Astrocyte (in vitro differentiated cells and primary cell): ENCODE results near the gene ESRP2. TPM values are rescaled to one million over a fixed set of nuclear protein-coding genes. Genes with fewer than 3 reads are reported as not detected.

ENCODE experiments used
- DNase-seq: peaks from one replicate; pipeline ENCODE4 v3.0.0-alpha.2; 2010; ENCODE audit warnings: low read depth
- FAIRE-seq: peaks from 2 replicates; lab custom pipeline; 2011; peaks lifted over from hg19 to GRCh38; lab: Jason Lieb, UNC
- H2AFZ ChIP-seq: 2 replicates; pipeline ENCODE4 v1.6.0; 2012; ENCODE audit warnings: low read depth, low read length, inconsistent platforms
- H3K27ac ChIP-seq: 2 replicates; pipeline ENCODE4 v1.5.1; 2011; ENCODE audit warnings: low read depth, low read length, inconsistent platforms
- H3K27me3 ChIP-seq: 2 replicates; pipeline ENCODE4 v1.6.0; 2011; ENCODE audit warnings: low read length, inconsistent platforms; ENCODE audit not compliant: insufficient read depth
- H3K36me3 ChIP-seq: 2 replicates; pipeline ENCODE4 v1.5.1; 2011; ENCODE audit warnings: low read length, inconsistent platforms; ENCODE audit not compliant: insufficient read depth
- H3K4me1 ChIP-seq: 2 replicates; pipeline ENCODE4 v1.5.1; 2011; ENCODE audit warnings: low read length, inconsistent platforms; ENCODE audit not compliant: insufficient read depth
- H3K4me2 ChIP-seq: 2 replicates; pipeline ENCODE4 v1.6.0; 2012; ENCODE audit warnings: low read length, inconsistent platforms
- H3K4me3 ChIP-seq: 2 replicates; pipeline ENCODE4 v1.5.1; 2011; ENCODE audit warnings: low read depth, mild to moderate bottlenecking, low read length, inconsistent platforms; ENCODE audit not compliant: insufficient read depth
- H3K79me2 ChIP-seq: 2 replicates; pipeline ENCODE4 v1.6.0; 2012; ENCODE audit warnings: mild to moderate bottlenecking, low read length, inconsistent platforms; ENCODE audit not compliant: insufficient read depth
- H3K9ac ChIP-seq: 2 replicates; pipeline ENCODE4 v1.6.0; 2012; ENCODE audit warnings: mild to moderate bottlenecking, low read length, inconsistent platforms
- H3K9me3 ChIP-seq: 2 replicates; pipeline ENCODE4 v1.5.1; 2012; ENCODE audit warnings: low read depth, mild to moderate bottlenecking, low read length, inconsistent platforms; ENCODE audit not compliant: insufficient read depth
- H4K20me1 ChIP-seq: 2 replicates; pipeline ENCODE4 v1.6.0; 2012; ENCODE audit warnings: low read length, inconsistent platforms; ENCODE audit not compliant: insufficient read depth
- H3K27ac Mint-ChIP-seq: one replicate; pipeline ENCODE4 v1.8.0; 2021; ENCODE audit warnings: mild to moderate bottlenecking, mixed read lengths; ENCODE audit not compliant: unreplicated experiment
- H3K27me3 Mint-ChIP-seq: one replicate; pipeline ENCODE4 v1.8.0; 2021; ENCODE audit warnings: low read depth, mixed read lengths; ENCODE audit not compliant: unreplicated experiment
- H3K36me3 Mint-ChIP-seq: one replicate; pipeline ENCODE4 v1.8.0; 2021; ENCODE audit warnings: low read depth, mixed read lengths; ENCODE audit not compliant: unreplicated experiment
- H3K4me1 Mint-ChIP-seq: one replicate; pipeline ENCODE4 v1.8.0; 2021; ENCODE audit warnings: low read depth, mixed read lengths; ENCODE audit not compliant: unreplicated experiment
- H3K4me3 Mint-ChIP-seq: one replicate; pipeline ENCODE4 v1.8.0; 2021; ENCODE audit warnings: mild to moderate bottlenecking, moderate library complexity, mixed read lengths; ENCODE audit not compliant: unreplicated experiment
- H3K9me3 Mint-ChIP-seq: one replicate; pipeline ENCODE4 v1.8.0; 2021; ENCODE audit warnings: mild to moderate bottlenecking, mixed read lengths; ENCODE audit not compliant: unreplicated experiment
- EZH2 ChIP-seq: IDR thresholded peaks from 2 replicates; pipeline ENCODE4 v1.6.1; 2012; ENCODE audit warnings: mild to moderate bottlenecking, low read length, inconsistent platforms; ENCODE audit not compliant: insufficient read depth
- total RNA-seq: library from RNA; stranded (reverse); gene quantifications from 2 replicates; pipeline ENCODE4 v1.2.1, GENCODE V29; 2021
- TF ChIP-seq, protein P1 (sequence below): IDR thresholded peaks from 2 replicates; pipeline ENCODE4 v1.5.1; 2011; ENCODE audit warnings: low read depth, mild to moderate bottlenecking, inconsistent platforms, low read length, moderate library complexity; ENCODE audit not compliant: insufficient read depth

Gene ESRP2
- total RNA-seq, 1 donor from 2014 or later, result 5.1 TPM

DNA sequence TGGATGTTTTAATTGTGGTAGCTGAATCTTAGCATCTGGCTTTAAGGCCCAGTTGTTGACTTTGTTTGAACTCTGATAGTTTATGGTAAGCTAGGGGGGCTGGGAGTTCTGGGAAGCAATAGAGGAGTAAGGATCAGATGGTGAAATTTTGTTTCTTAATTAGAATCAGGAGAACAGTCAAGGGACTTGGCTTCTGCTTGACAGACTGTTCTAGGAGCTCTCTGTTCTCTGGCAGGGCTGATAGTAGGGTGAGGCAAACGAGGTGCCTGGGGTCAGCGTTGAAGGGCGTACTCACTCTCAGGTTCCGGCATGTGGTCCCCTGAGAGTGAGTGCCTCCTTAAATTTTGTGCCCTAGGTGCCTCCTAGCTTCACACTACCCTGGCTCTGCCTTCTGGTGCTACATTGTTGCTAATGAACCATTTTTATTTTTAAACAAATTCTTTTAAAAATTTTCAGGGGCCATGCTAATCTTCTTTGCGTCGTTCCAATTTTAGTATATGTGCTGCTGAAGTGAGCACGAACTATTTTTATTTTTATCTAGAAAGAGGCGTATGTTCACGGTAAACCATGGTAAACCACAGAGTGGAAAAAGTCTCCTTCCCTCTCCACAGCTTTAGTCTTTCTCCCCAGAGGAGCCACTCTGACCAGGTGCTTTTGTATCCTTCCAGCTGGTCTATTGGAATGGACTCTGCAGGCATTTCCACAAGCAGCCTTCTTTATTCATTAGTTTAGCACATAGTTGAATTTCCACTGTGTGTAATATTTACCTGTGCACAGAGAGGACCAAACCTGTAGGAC lies 48.1 kb upstream of the ESRP2 start:
- TF ChIP-seq, protein P1, sequence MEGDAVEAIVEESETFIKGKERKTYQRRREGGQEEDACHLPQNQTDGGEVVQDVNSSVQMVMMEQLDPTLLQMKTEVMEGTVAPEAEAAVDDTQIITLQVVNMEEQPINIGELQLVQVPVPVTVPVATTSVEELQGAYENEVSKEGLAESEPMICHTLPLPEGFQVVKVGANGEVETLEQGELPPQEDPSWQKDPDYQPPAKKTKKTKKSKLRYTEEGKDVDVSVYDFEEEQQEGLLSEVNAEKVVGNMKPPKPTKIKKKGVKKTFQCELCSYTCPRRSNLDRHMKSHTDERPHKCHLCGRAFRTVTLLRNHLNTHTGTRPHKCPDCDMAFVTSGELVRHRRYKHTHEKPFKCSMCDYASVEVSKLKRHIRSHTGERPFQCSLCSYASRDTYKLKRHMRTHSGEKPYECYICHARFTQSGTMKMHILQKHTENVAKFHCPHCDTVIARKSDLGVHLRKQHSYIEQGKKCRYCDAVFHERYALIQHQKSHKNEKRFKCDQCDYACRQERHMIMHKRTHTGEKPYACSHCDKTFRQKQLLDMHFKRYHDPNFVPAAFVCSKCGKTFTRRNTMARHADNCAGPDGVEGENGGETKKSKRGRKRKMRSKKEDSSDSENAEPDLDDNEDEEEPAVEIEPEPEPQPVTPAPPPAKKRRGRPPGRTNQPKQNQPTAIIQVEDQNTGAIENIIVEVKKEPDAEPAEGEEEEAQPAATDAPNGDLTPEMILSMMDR, result no peak
- TF ChIP-seq EZH2, result no peak
- H3K27ac Mint-ChIP-seq, result no peak overlapping the region

DNA sequence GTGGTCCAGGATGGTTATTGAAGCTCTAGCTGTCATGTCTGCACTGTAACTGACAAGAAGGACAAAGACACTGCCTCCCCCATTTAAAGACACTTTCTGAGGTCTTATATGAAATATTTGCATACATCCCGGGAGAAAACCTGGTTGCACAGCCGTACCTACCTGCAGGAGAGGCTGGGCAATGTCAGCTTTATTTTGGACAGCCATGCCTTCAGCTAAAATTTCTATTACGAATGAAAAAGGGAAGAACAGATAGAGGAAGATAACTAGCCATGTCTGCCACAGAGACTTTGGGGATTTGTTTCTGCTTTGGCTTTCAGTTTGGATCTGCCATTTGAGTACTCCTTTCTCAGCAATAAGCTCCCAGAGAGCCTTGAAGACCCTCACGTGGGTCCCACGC lies 47.4 kb upstream of the ESRP2 start:
- H4K20me1 ChIP-seq, result peaks cover 77% of the 10 kb centered on the region
- TF ChIP-seq EZH2, result no peak
- TF ChIP-seq, protein P1, result no peak
- Mint-ChIP-seq H3K27ac (no peak overlapping the region), H3K36me3 (peaks cover 29% of the 10 kb centered on the region), H3K4me1 (peaks cover 11% of the 10 kb centered on the region), H3K9me3 (no peaks in the 10 kb centered on the region), H3K27me3 (no peaks in the 10 kb centered on the region), H3K4me3 (no peak overlapping the region)
- H3K4me1 ChIP-seq, result peaks cover 9% of the 10 kb centered on the region
- no peak for DNase-seq
- peaks cover 74% of the 10 kb centered on the region for H3K79me2 ChIP-seq
- no peak for FAIRE-seq
- H3K27ac ChIP-seq, result no peak overlapping the region
- no peak overlapping the region for H3K4me2 ChIP-seq
- H3K9me3 ChIP-seq, result no peaks in the 10 kb centered on the region
- H3K36me3 ChIP-seq, result peaks cover 24% of the 10 kb centered on the region
- no peak overlapping the region for H3K4me3 ChIP-seq
- no peaks in the 10 kb centered on the region for H3K27me3 ChIP-seq
- H3K9ac ChIP-seq, result no peak overlapping the region
- no peak overlapping the region for H2AFZ ChIP-seq

More for the DNA sequence above, 48.1 kb upstream of the ESRP2 start:
- peaks cover 78% of the 10 kb centered on the region for H4K20me1 ChIP-seq
- no peaks in the 10 kb centered on the region for H3K27me3 ChIP-seq
- no peaks in the 10 kb centered on the region for H3K9me3 ChIP-seq
- H3K79me2 ChIP-seq, result peaks cover 76% of the 10 kb centered on the region
- no peak overlapping the region for H3K4me2 ChIP-seq
- H3K36me3 Mint-ChIP-seq, result peaks cover 29% of the 10 kb centered on the region
- no peak overlapping the region for H3K27ac ChIP-seq
- no peaks in the 10 kb centered on the region for H3K9me3 Mint-ChIP-seq
- no peak for FAIRE-seq
- H3K4me3 Mint-ChIP-seq, result no peak overlapping the region
- peaks cover 24% of the 10 kb centered on the region for H3K36me3 ChIP-seq
- H3K4me1 Mint-ChIP-seq, result peaks cover 11% of the 10 kb centered on the region
- no peaks in the 10 kb centered on the region for H3K27me3 Mint-ChIP-seq
- no peak for DNase-seq
- H2AFZ ChIP-seq, result no peak overlapping the region
- H3K9ac ChIP-seq, result no peak overlapping the region
- H3K4me3 ChIP-seq, result no peak overlapping the region
- peaks cover 9% of the 10 kb centered on the region for H3K4me1 ChIP-seq

DNA sequence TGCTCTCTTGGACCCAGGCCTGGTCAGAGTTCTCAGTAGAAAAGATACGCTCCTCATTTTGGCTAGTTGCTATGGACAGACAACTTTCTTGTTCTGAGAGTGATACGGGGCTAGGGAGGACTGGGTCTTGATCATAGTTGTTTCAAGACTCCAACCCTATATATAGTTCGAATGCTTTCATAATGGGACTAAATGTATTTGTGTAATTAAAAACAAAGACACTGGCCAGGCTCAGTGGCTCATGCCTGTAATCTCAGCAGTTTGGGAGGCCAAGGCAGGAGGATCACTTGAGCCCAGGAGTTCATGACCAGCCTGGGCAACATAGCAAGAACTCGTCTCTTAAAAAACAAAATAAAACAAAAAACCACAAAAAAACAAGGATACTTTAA lies 46.1 kb upstream of the ESRP2 start:
- no peaks in the 10 kb centered on the region for H3K27me3 ChIP-seq
- no peak overlapping the region for H3K4me2 ChIP-seq
- H2AFZ ChIP-seq, result no peak overlapping the region
- Mint-ChIP-seq H3K27ac (no peak overlapping the region), H3K36me3 (peaks cover 21% of the 10 kb centered on the region), H3K9me3 (no peaks in the 10 kb centered on the region), H3K27me3 (no peaks in the 10 kb centered on the region), H3K4me1 (peaks cover 2% of the 10 kb centered on the region), H3K4me3 (no peak overlapping the region)
- TF ChIP-seq EZH2, result no peak
- TF ChIP-seq, protein P1, result no peak
- DNase-seq (no peak), FAIRE-seq (no peak)
- peaks cover 16% of the 10 kb centered on the region for H3K36me3 ChIP-seq
- no peak overlapping the region for H3K4me3 ChIP-seq
- no peak overlapping the region for H3K9ac ChIP-seq
- H3K4me1 ChIP-seq, result no peaks in the 10 kb centered on the region
- peaks cover 66% of the 10 kb centered on the region for H3K79me2 ChIP-seq
- no peak overlapping the region for H3K27ac ChIP-seq
- H3K9me3 ChIP-seq, result no peaks in the 10 kb centered on the region
- peaks cover 64% of the 10 kb centered on the region for H4K20me1 ChIP-seq
